H1 (cell line): Measurements from ENCODE around the gene PHC3. TPM values are rescaled to one million over a fixed set of nuclear protein-coding genes. Genes with fewer than 3 reads are reported as not detected.

Experiments used
- CTCF ChIA-PET: fragments of 300-600 bp; sonication (Branson Sonifier 250); formaldehyde crosslinking; loops from one replicate; lab custom pipeline; 2021; ENCODE audit not compliant: partially characterized antibody; lab: Charles Lee
- POLR2A ChIA-PET: fragments of 300-600 bp; sonication (Branson Sonifier 250); formaldehyde crosslinking; loops from one replicate; lab custom pipeline; 2021; ENCODE audit warnings: inconsistent platforms; ENCODE audit not compliant: partially characterized antibody; lab: Charles Lee
- DNase-seq, 2 experiments: peaks; one replicate each; pipeline versions ENCODE4 v3.0.0 to v3.0.0-alpha.2; 2010 to 2022; ENCODE audit warnings: low spot score in 2 of 2, low read depth in 1 of 2, mixed read lengths in 1 of 2
- FAIRE-seq: peaks from 2 replicates; lab custom pipeline; 2011; peaks lifted over from hg19 to GRCh38; lab: Jason Lieb, UNC
- H2AFZ ChIP-seq: 2 replicates; pipeline ENCODE4 v1.8.1; 2012; ENCODE audit warnings: low read length, inconsistent platforms
- H2AK5ac ChIP-seq: 2 replicates; pipeline ENCODE4 v1.6.1; 2013; ENCODE audit warnings: low read depth, low read length
- H2BK120ac ChIP-seq: replicated peaks from 2 replicates; pipeline ENCODE3; 2013; ENCODE audit warnings: low read depth, low read length, inconsistent platforms
- H2BK12ac ChIP-seq: 2 replicates; pipeline ENCODE4 v1.6.1; 2013; ENCODE audit warnings: low read depth, low read length
- H2BK15ac ChIP-seq: 2 replicates; pipeline ENCODE4 v1.6.1; 2013; ENCODE audit warnings: low read length
- H2BK20ac ChIP-seq: 2 replicates; pipeline ENCODE4 v1.6.1; 2013; ENCODE audit warnings: low read length
- H2BK5ac ChIP-seq: 2 replicates; pipeline ENCODE4 v1.6.1; 2013; ENCODE audit warnings: low read depth, low read length
- H3K14ac ChIP-seq: 2 replicates; pipeline ENCODE4 v1.6.1; 2013; ENCODE audit warnings: inconsistent platforms; ENCODE audit not compliant: insufficient read length
- H3K18ac ChIP-seq: 2 replicates; pipeline ENCODE4 v1.6.1; 2013; ENCODE audit warnings: low read length; ENCODE audit errors: extremely low read depth
- H3K23ac ChIP-seq: 2 replicates; pipeline ENCODE4 v1.6.1; 2013; ENCODE audit warnings: inconsistent platforms; ENCODE audit not compliant: insufficient read length
- H3K23me2 ChIP-seq: 2 replicates; pipeline ENCODE4 v1.6.1; 2013; ENCODE audit warnings: low read depth, low read length
- H3K27ac ChIP-seq: 2 replicates; pipeline ENCODE4 v1.6.1; 2011; ENCODE audit warnings: low read depth, low read length, inconsistent platforms
- H3K27me3 ChIP-seq, 4 experiments: replicated peaks in 1 of 4; 1 replicate in 1 of 4; 2 replicates in 3 of 4; pipeline versions ENCODE4 v1.6.1 to v1.8.1; 2011 to 2013; ENCODE audit warnings: low read length in 3 of 4, mild to moderate bottlenecking in 3 of 4, inconsistent platforms in 2 of 4, mixed read lengths in 2 of 4, moderate library complexity in 1 of 4; ENCODE audit not compliant: control insufficient read depth in 3 of 4, insufficient read depth in 3 of 4; ENCODE audit errors: extremely low read depth in 1 of 4
- H3K36me3 ChIP-seq, 4 experiments: 2 replicates each; pipeline versions ENCODE4 v1.6.1 to v1.8.1; 2011 to 2013; ENCODE audit warnings: mild to moderate bottlenecking in 4 of 4, low read length in 3 of 4, moderate library complexity in 2 of 4, control low read depth in 1 of 4, inconsistent platforms in 1 of 4; ENCODE audit not compliant: insufficient read depth in 4 of 4, control insufficient read depth in 2 of 4
- H3K4ac ChIP-seq: replicated peaks from 2 replicates; pipeline ENCODE3; 2013; ENCODE audit warnings: low read length, low read depth, mixed read lengths, inconsistent platforms; ENCODE audit not compliant: insufficient read length
- H3K4me1 ChIP-seq, 4 experiments: replicated peaks in 1 of 4; 1 replicate in 1 of 4; 2 replicates in 3 of 4; pipeline versions ENCODE4 v1.6.1 to v1.8.1; 2011 to 2013; ENCODE audit warnings: low read length in 3 of 4, inconsistent platforms in 2 of 4, mixed read lengths in 1 of 4; ENCODE audit not compliant: insufficient read depth in 4 of 4, control insufficient read depth in 3 of 4
- H3K4me2 ChIP-seq, 2 experiments: 2 replicates each; pipeline versions ENCODE4 v1.6.1 to v1.8.1; 2011 to 2013; ENCODE audit warnings: low read depth in 2 of 2, low read length in 2 of 2, control low read depth in 1 of 2, inconsistent platforms in 1 of 2, mild to moderate bottlenecking in 1 of 2; ENCODE audit not compliant: insufficient read depth in 1 of 2
- H3K4me3 ChIP-seq, 4 experiments: fragments of 200-600, 300-600 bp in 1 of 4; sonication (generic), shearing (Covaris generic), sonication (Bioruptor Twin) in 1 of 4; 2 replicates each; pipeline versions ENCODE4 v1.5.1 to v1.8.1; 2011 to 2016; ENCODE audit warnings: low read length in 4 of 4, low read depth in 3 of 4, control low read depth in 2 of 4, inconsistent platforms in 2 of 4, mild to moderate bottlenecking in 2 of 4, mixed read lengths in 1 of 4, moderate library complexity in 1 of 4; ENCODE audit not compliant: insufficient read depth in 2 of 4; ENCODE audit errors: extremely low read depth in 1 of 4
- H3K56ac ChIP-seq: replicated peaks from 2 replicates; pipeline ENCODE3; 2013; ENCODE audit warnings: low read depth, mild to moderate bottlenecking, mixed read lengths, low read length, inconsistent platforms; ENCODE audit not compliant: insufficient read length
- H3K79me1 ChIP-seq: 2 replicates; pipeline ENCODE4 v1.6.1; 2013; ENCODE audit warnings: low read depth, low read length, control low read depth
- H3K79me2 ChIP-seq, 2 experiments: 2 replicates each; pipeline versions ENCODE4 v1.6.1 to v1.8.1; 2012 to 2013; ENCODE audit warnings: low read length in 2 of 2, mild to moderate bottlenecking in 2 of 2, inconsistent platforms in 1 of 2; ENCODE audit not compliant: insufficient read depth in 2 of 2, control insufficient read depth in 1 of 2
- H3K9ac ChIP-seq, 4 experiments: replicated peaks in 1 of 4; 1 replicate in 1 of 4; 2 replicates in 3 of 4; pipeline versions ENCODE4 v1.6.1 to v1.8.1; 2011 to 2013; ENCODE audit warnings: low read depth in 3 of 4, low read length in 3 of 4, control low read depth in 2 of 4, mild to moderate bottlenecking in 2 of 4, moderate library complexity in 2 of 4, inconsistent platforms in 1 of 4; ENCODE audit errors: extremely low read depth in 1 of 4
- H3K9me3 ChIP-seq, 2 experiments: 2 replicates each; pipeline versions ENCODE4 v1.6.1 to v1.8.1; 2012 to 2013; ENCODE audit warnings: mild to moderate bottlenecking in 2 of 2, moderate library complexity in 2 of 2, control low read depth in 1 of 2, inconsistent platforms in 1 of 2, low read depth in 1 of 2, low read length in 1 of 2, mixed read lengths in 1 of 2; ENCODE audit not compliant: insufficient read depth in 2 of 2
- H4K20me1 ChIP-seq, 2 experiments: replicated peaks in 1 of 2; 2 replicates each; pipeline versions ENCODE3 to v1.8.1; 2011 to 2013; ENCODE audit warnings: inconsistent platforms in 2 of 2, low read length in 2 of 2, mild to moderate bottlenecking in 1 of 2; ENCODE audit not compliant: insufficient read depth in 2 of 2, control insufficient read depth in 1 of 2
- H4K5ac ChIP-seq: 2 replicates; pipeline ENCODE4 v1.6.1; 2013; ENCODE audit warnings: low read length, low read depth, mixed read lengths, inconsistent platforms; ENCODE audit not compliant: insufficient read length
- H4K8ac ChIP-seq: 2 replicates; pipeline ENCODE4 v1.8.0; 2013; ENCODE audit warnings: mild to moderate bottlenecking, moderate library complexity, low read length, inconsistent platforms; ENCODE audit not compliant: insufficient read depth; ENCODE audit errors: extremely low read depth
- H4K91ac ChIP-seq: replicated peaks from 2 replicates; pipeline ENCODE3; 2013; ENCODE audit warnings: low read length, mixed read lengths, inconsistent platforms; ENCODE audit not compliant: insufficient read length
- BACH1 ChIP-seq: IDR thresholded peaks from 2 replicates; pipeline ENCODE4 v1.6.1; 2012; ENCODE audit warnings: low read length, improper control_type of control experiment
- CEBPB ChIP-seq: IDR thresholded peaks from 2 replicates; pipeline ENCODE4 v1.6.1; 2012; ENCODE audit warnings: low read depth, low read length
- CHD2 ChIP-seq: IDR thresholded peaks from 2 replicates; pipeline ENCODE4 v1.6.1; 2012; ENCODE audit warnings: low read length, improper control_type of control experiment
- EGR1 ChIP-seq: IDR thresholded peaks from 2 replicates; pipeline ENCODE4 v1.6.1; 2011; ENCODE audit warnings: low read depth, low read length, borderline replicate concordance
- HDAC2 ChIP-seq, 2 experiments: fragments of 300-600 bp in 1 of 2; sonication (generic) in 1 of 2; IDR thresholded peaks; 2 replicates each; pipeline ENCODE4 v1.6.1; 2011 to 2012; ENCODE audit warnings: low read depth in 2 of 2, low read length in 2 of 2, mild to moderate bottlenecking in 2 of 2, moderate library complexity in 2 of 2, borderline replicate concordance in 1 of 2, inconsistent platforms in 1 of 2
- KDM1A ChIP-seq: fragments of 200-600, 300-600 bp; sonication (generic); IDR thresholded peaks from 2 replicates; pipeline ENCODE4 v1.7.1; 2016; ENCODE audit warnings: mild to moderate bottlenecking, low read length, borderline replicate concordance
- PHF8 ChIP-seq: fragments of 200-600 bp; sonication (generic); conservative IDR thresholded peaks from 2 replicates; pipeline ENCODE4 v1.7.1; 2012; ENCODE audit warnings: low read depth, mild to moderate bottlenecking, inconsistent platforms, low read length, moderate library complexity
- RAD21 ChIP-seq, 2 experiments: IDR thresholded peaks in 1 of 2; conservative IDR thresholded peaks in 1 of 2; 2 replicates each; pipeline ENCODE4 v1.6.1; 2011; ENCODE audit warnings: low read depth in 2 of 2, low read length in 2 of 2, improper control_type of control experiment in 1 of 2, inconsistent platforms in 1 of 2, mild to moderate bottlenecking in 1 of 2, moderate library complexity in 1 of 2
- RBBP5 ChIP-seq: IDR thresholded peaks from 2 replicates; pipeline ENCODE4 v1.7.1; 2012; ENCODE audit warnings: low read depth, mild to moderate bottlenecking, inconsistent platforms, low read length, moderate library complexity, borderline replicate concordance
- RNF2 ChIP-seq: fragments of 200-900, 300-1000 bp; sonication (generic); IDR thresholded peaks from 2 replicates; pipeline ENCODE4 v1.7.1; 2016; ENCODE audit warnings: borderline replicate concordance, low read depth, mild to moderate bottlenecking, antibody characterized with exemption, low read length; ENCODE audit not compliant: poor library complexity, severe bottlenecking; ENCODE audit errors: missing control alignments
- RXRA ChIP-seq: IDR thresholded peaks from 2 replicates; pipeline ENCODE4 v1.6.1; 2011; ENCODE audit warnings: low read depth, mild to moderate bottlenecking, low read length, moderate library complexity; ENCODE audit not compliant: insufficient read depth
- SP2 ChIP-seq: IDR thresholded peaks from 2 replicates; pipeline ENCODE4 v1.6.1; 2012; ENCODE audit warnings: mild to moderate bottlenecking, low read length, inconsistent platforms
- WGBS, 2 experiments: shearing (Covaris generic) in 1 of 2; methylation state at CpG; one replicate each; pipeline versions ENCODE4 v1.1.6 to v1.1.7; 2013 to 2015; ENCODE audit warnings: low lambda C conversion rate in 2 of 2, mixed read lengths in 2 of 2, inconsistent platforms in 1 of 2, low coverage in 1 of 2, missing lambda C conversion rate in 1 of 2; ENCODE audit not compliant: insufficient replicate concordance in 2 of 2, insufficient coverage in 1 of 2, insufficient read length in 1 of 2; ENCODE audit errors: extremely low coverage in 1 of 2, missing lambda C conversion rate in 1 of 2; 5-methylcytosine and 5-hydroxymethylcytosine counted together
- polyA plus RNA-seq, 7 experiments: library from polyadenylated mRNA; depleted of rRNA in 3 of 7; stranded (reverse) in 5 of 7; unstranded in 2 of 7; fragments of >200 nt in 5 of 7; fragments of 200-250 nt in 2 of 7; gene quantifications; 1 replicate in 5 of 7; 2 replicates in 1 of 7; 4 replicates in 1 of 7; pipeline versions ENCODE4 v1.2.1 to v1.2.3, GENCODE V29; 2011 to 2013; ENCODE audit warnings: missing spikeins in 2 of 7, mixed read lengths in 2 of 7
- total RNA-seq: library from RNA; stranded (reverse); fragmentation: NEBNext Ultra II Directional; extraction: Animal tissue kit (Norgen Biotek cat#: 25700); gene quantifications from 2 replicates; pipeline ENCODE4 v1.2.1, GENCODE V29; 2021

The PHC3 gene
- total and polyA plus RNA-seq, 2 of the 8 experiments (the other 6 are each of a cell fraction or from before 2014, with no cell fraction given): 26.4 to 29.2 TPM

DNA sequence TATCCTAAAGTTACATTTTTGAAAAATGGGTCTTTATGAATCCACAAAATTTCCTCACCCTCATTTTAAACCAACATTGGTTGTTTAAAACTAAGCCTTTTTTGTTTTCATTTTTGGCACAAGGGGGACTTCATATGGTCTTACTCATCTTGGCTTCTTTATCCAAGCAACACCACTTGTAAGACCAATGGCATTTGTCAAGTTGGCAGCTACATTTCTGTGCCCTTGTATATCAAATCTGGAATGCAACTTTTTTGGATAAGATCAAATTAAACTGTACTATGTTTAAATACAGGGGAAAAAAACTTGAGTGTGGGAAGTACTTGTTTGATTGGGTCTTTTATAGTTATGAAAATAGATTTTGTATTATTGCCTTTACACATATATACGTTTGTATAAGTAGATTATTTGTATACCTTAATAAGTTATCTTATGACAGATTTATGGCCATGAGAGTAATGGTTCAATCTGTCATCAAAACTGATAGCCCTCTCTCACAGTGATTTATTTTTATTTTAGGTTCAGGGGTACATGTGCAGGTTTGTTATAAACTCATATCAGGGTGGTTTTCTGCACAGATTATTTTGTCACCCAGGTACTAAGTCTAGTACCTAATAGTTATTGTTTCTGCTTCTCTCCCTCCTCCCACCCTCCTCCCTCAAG lies 100.3 kb downstream of the PHC3 start:
- H3K4ac ChIP-seq: no peak overlapping the region
- H3K56ac ChIP-seq: no peak overlapping the region
- H3K4me2 ChIP-seq: no peak overlapping the region
- no peak overlapping the region for H2BK15ac ChIP-seq
- H4K20me1 ChIP-seq: no peaks in the 10 kb centered on the region
- no peak overlapping the region for H3K4me3 ChIP-seq
- no peaks in the 10 kb centered on the region for H3K23me2 ChIP-seq
- H3K9me3 ChIP-seq: no peaks in the 10 kb centered on the region
- H2BK120ac ChIP-seq: no peak overlapping the region
- 87% methylated on average over 1 of the region's 1 CpG; no CpG with 5 or more reads in 1 of the 2 experiments for WGBS, 2 experiments
- H3K79me2 ChIP-seq: no peaks in the 10 kb centered on the region
- H2BK20ac ChIP-seq: no peak overlapping the region
- no peak overlapping the region for H4K91ac ChIP-seq
- no peak overlapping the region for H4K8ac ChIP-seq
- CTCF ChIA-PET: interaction anchor here (1.1 to 4.2 kb wide), 3 partner anchors 9 to 219 kb away, joined by 4 to 34 read pairs (median 5); no protein-coding TSS in a partner anchor
- FAIRE-seq: no peak
- peaks cover 0 to 2% (median 0%) of the 10 kb centered on the region in 4 experiments; a peak in 1 of 7 replicates for H3K4me1 ChIP-seq
- no peak overlapping the region for H3K18ac ChIP-seq
- no peaks in the 10 kb centered on the region for H3K27me3 ChIP-seq
- H3K27ac ChIP-seq: no peak overlapping the region
- H3K9ac ChIP-seq: no peak overlapping the region
- H2AFZ ChIP-seq: no peak overlapping the region
- no peaks in the 10 kb centered on the region for H3K79me1 ChIP-seq
- H3K14ac ChIP-seq: no peak overlapping the region
- no peak overlapping the region for H3K23ac ChIP-seq
- peaks cover 0 to 14% (median 4%) of the 10 kb centered on the region in 4 experiments; a peak in 2 of 8 replicates for H3K36me3 ChIP-seq
- no peak overlapping the region for H4K5ac ChIP-seq
- no peak for DNase-seq
- no peak overlapping the region for H2BK12ac ChIP-seq
- POLR2A ChIA-PET: interaction anchor here (1.1 kb wide), 1 partner anchor 147 kb away, joined by 3 read pairs; no protein-coding TSS in a partner anchor
- no peak overlapping the region for H2BK5ac ChIP-seq
- no peak overlapping the region for H2AK5ac ChIP-seq
- no peak for TF ChIP-seq HDAC2 (IDR thresholded peaks at IDR 0.05; ENCODE audit: borderline replicate concordance in 1 of 2, low read depth in 2 of 2, low read length in 2 of 2)
- no peak for TF ChIP-seq CEBPB
- no peak for TF ChIP-seq PHF8
- TF ChIP-seq RBBP5: no peak
- TF ChIP-seq KDM1A: no peak
- TF ChIP-seq RAD21 (IDR thresholded peaks at IDR 0.05 in 1 of 2, conservative IDR thresholded peaks at IDR 0.05 in 1 of 2; ENCODE audit: low read depth in 2 of 2, low read length in 2 of 2): no peak
- TF ChIP-seq BACH1: no peak
- TF ChIP-seq SP2: no peak
- TF ChIP-seq RNF2: no peak
- TF ChIP-seq EGR1: no peak
- no peak for TF ChIP-seq RXRA
- TF ChIP-seq CHD2: no peak
